Endothelial cell of umbilical vein (primary cell): ENCODE results near the gene ERICH6B. TPM values are rescaled to one million over a fixed set of nuclear protein-coding genes. Genes with fewer than 3 reads are reported as not detected.
A peak's percentile ranks its signal among the peaks of the same experiment; 100 is the strongest.

Experiments used
- BruUV-seq: library from RNA; stranded (reverse); fragments of 400-500 nt; replicated peaks from 2 replicates; lab custom pipeline; 2021; lab: Mats Ljungman, UMichigan
- CTCF ChIA-PET: fragments of 300-600, 350-600 bp; sonication (Branson Sonifier 250); formaldehyde crosslinking; loops from one replicate; lab custom pipeline; 2021; ENCODE audit warnings: antibody characterized with exemption, inconsistent platforms; lab: Charles Lee
- POLR2A ChIA-PET: fragments of 300-600, 350-600 bp; sonication (Branson Sonifier 250); formaldehyde crosslinking; loops from one replicate; lab custom pipeline; 2021; ENCODE audit warnings: antibody characterized with exemption, inconsistent platforms; lab: Charles Lee
- DNase-seq: peaks from one replicate; pipeline ENCODE4 v3.0.0-alpha.2; 2011; ENCODE audit warnings: low read depth, low spot score
- FAIRE-seq: peaks from 2 replicates; lab custom pipeline; 2011; peaks lifted over from hg19 to GRCh38; lab: Jason Lieb, UNC
- H2AFZ ChIP-seq: 2 replicates; pipeline ENCODE4 v1.6.0; 2012; ENCODE audit warnings: low read depth, low read length, control low read depth, inconsistent platforms
- H3K27ac ChIP-seq: 2 replicates; pipeline ENCODE4 v1.5.1; 2011; ENCODE audit warnings: low read depth, mild to moderate bottlenecking, control low read depth, low read length, moderate library complexity; ENCODE audit not compliant: insufficient read depth
- H3K27me3 ChIP-seq, 2 experiments: 2 replicates each; pipeline versions ENCODE4 v1.6.0 to v1.6.1; 2011; ENCODE audit warnings: low read length in 2 of 2, mixed read lengths in 1 of 2; ENCODE audit not compliant: control insufficient read depth in 2 of 2, insufficient read depth in 2 of 2
- H3K36me3 ChIP-seq, 2 experiments: 2 replicates in 1 of 2; 3 replicates in 1 of 2; pipeline ENCODE4 v1.5.1; 2011; ENCODE audit warnings: low read length in 2 of 2, mild to moderate bottlenecking in 1 of 2, moderate library complexity in 1 of 2; ENCODE audit not compliant: control insufficient read depth in 2 of 2, insufficient read depth in 2 of 2; ENCODE audit errors: extremely low read depth in 1 of 2
- H3K4me1 ChIP-seq: 3 replicates; pipeline ENCODE4 v1.5.1; 2011; ENCODE audit warnings: mild to moderate bottlenecking, low read length; ENCODE audit not compliant: control insufficient read depth, insufficient read depth; ENCODE audit errors: extremely low read depth
- H3K4me2 ChIP-seq: 2 replicates; pipeline ENCODE4 v1.6.1; 2011; ENCODE audit warnings: low read length, control low read depth, mixed read lengths; ENCODE audit not compliant: insufficient read depth
- H3K4me3 ChIP-seq, 3 experiments: fragments of 200-600 bp in 1 of 3; sonication (generic), shearing (Covaris generic) in 1 of 3; replicated peaks in 1 of 3; 2 replicates each; pipeline ENCODE4 v1.5.1; 2011 to 2016; ENCODE audit warnings: control low read depth in 3 of 3, low read length in 3 of 3, mild to moderate bottlenecking in 2 of 3, inconsistent platforms in 1 of 3, low read depth in 1 of 3, moderate library complexity in 1 of 3; ENCODE audit not compliant: insufficient read depth in 1 of 3
- H3K79me2 ChIP-seq: 2 replicates; pipeline ENCODE4 v1.6.0; 2012; ENCODE audit warnings: low read length, inconsistent platforms; ENCODE audit not compliant: control insufficient read depth, insufficient read depth
- H3K9ac ChIP-seq: replicated peaks from 2 replicates; pipeline ENCODE3; 2011; ENCODE audit warnings: low read length, control low read depth; ENCODE audit not compliant: insufficient read depth; ENCODE audit errors: extremely low read depth
- H3K9me1 ChIP-seq: replicated peaks from 3 replicates; pipeline ENCODE4 v1.6.0; 2011; ENCODE audit warnings: mild to moderate bottlenecking, low read length; ENCODE audit not compliant: control insufficient read depth, insufficient read depth; ENCODE audit errors: extremely low read depth
- H3K9me3 ChIP-seq: replicated peaks from 2 replicates; pipeline ENCODE4 v1.5.1; 2012; ENCODE audit warnings: low read length, inconsistent platforms; ENCODE audit not compliant: control insufficient read depth, insufficient read depth
- H4K20me1 ChIP-seq: replicated peaks from 2 replicates; pipeline ENCODE3; 2011; ENCODE audit warnings: mild to moderate bottlenecking, low read length; ENCODE audit not compliant: control insufficient read depth, insufficient read depth; ENCODE audit errors: extremely low read depth
- EZH2 ChIP-seq: IDR thresholded peaks from 2 replicates; pipeline ENCODE4 v1.6.1; 2012; ENCODE audit warnings: borderline replicate concordance, low read depth, mild to moderate bottlenecking, moderate library complexity, low read length, inconsistent platforms; ENCODE audit not compliant: severe bottlenecking
- FOS ChIP-seq: IDR thresholded peaks from 2 replicates; pipeline ENCODE4 v1.6.1; 2011; ENCODE audit warnings: mild to moderate bottlenecking, low read length, moderate library complexity, borderline replicate concordance; ENCODE audit not compliant: insufficient read depth
- GATA2 ChIP-seq: IDR thresholded peaks from 2 replicates; pipeline ENCODE4 v1.7.0; 2011; ENCODE audit warnings: low read depth, mild to moderate bottlenecking, moderate library complexity, mixed read lengths, low read length; ENCODE audit not compliant: insufficient read length, insufficient read depth
- JUN ChIP-seq: IDR thresholded peaks from 2 replicates; pipeline ENCODE4 v1.6.1; 2011; ENCODE audit warnings: borderline replicate concordance, low read depth; ENCODE audit not compliant: insufficient read length, insufficient read depth
- MYC ChIP-seq: IDR thresholded peaks from one replicate; pipeline ENCODE4 v1.6.1; 2011; ENCODE audit warnings: mild to moderate bottlenecking, low read depth, low read length
- POLR2A ChIP-seq: IDR thresholded peaks from 2 replicates; pipeline ENCODE4 v1.6.1; 2012; ENCODE audit warnings: low read depth, mild to moderate bottlenecking, control low read depth, low read length
- POLR2AphosphoS5 ChIP-seq: IDR thresholded peaks from 2 replicates; pipeline ENCODE4 v1.6.1; 2012; ENCODE audit warnings: low read depth, mild to moderate bottlenecking, control low read depth, low read length, moderate library complexity; ENCODE audit not compliant: insufficient read depth
- dilution Hi-C: fragments of 300-500 bp; cut with MboI; formaldehyde crosslinking; loops from one replicate; pipeline ENCODE4 v1.15.0; 2019; ENCODE audit warnings: low sequenced_read_pairs; ENCODE audit not compliant: extremely low pct_ligation_motif_present
- intact Hi-C: fragments of 100-400 bp; cut with micrococcal nuclease; formaldehyde crosslinking; loops from one replicate; pipeline ENCODE4 v1.10.0; 2022
- polyA plus RNA-seq, 4 experiments: library from polyadenylated mRNA; depleted of rRNA in 3 of 4; stranded (reverse) in 3 of 4; unstranded in 1 of 4; fragments of >200 nt; gene quantifications; 2 replicates each; pipeline versions ENCODE4 v1.2.1 to v1.2.3, GENCODE V29; 2011 to 2012; ENCODE audit warnings: missing spikeins in 1 of 4
- total RNA-seq: library from RNA; stranded (reverse); gene quantifications from 2 replicates; pipeline ENCODE4 v1.2.3, GENCODE V29; 2021
- TF ChIP-seq, protein P1 (sequence below): IDR thresholded peaks from 2 replicates; pipeline ENCODE4 v1.6.1; 2011; ENCODE audit not compliant: insufficient read depth, insufficient read length
- TF ChIP-seq, protein P2 (sequence below), 2 donors: IDR thresholded peaks; 1 replicate in 1 of 2; 2 replicates in 1 of 2; pipeline ENCODE4 v1.5.1; 2011; ENCODE audit warnings: low read length in 2 of 2, mild to moderate bottlenecking in 2 of 2, moderate library complexity in 2 of 2, control low read depth in 1 of 2, inconsistent platforms in 1 of 2, low read depth in 1 of 2; ENCODE audit not compliant: insufficient read depth in 1 of 2; ENCODE audit errors: extremely low read depth in 1 of 2

ERICH6B gene
- total and polyA plus RNA-seq, 2 donors (not counting 3 experiments of a cell fraction or from before 2014, with no cell fraction given), result not detected

DNA sequence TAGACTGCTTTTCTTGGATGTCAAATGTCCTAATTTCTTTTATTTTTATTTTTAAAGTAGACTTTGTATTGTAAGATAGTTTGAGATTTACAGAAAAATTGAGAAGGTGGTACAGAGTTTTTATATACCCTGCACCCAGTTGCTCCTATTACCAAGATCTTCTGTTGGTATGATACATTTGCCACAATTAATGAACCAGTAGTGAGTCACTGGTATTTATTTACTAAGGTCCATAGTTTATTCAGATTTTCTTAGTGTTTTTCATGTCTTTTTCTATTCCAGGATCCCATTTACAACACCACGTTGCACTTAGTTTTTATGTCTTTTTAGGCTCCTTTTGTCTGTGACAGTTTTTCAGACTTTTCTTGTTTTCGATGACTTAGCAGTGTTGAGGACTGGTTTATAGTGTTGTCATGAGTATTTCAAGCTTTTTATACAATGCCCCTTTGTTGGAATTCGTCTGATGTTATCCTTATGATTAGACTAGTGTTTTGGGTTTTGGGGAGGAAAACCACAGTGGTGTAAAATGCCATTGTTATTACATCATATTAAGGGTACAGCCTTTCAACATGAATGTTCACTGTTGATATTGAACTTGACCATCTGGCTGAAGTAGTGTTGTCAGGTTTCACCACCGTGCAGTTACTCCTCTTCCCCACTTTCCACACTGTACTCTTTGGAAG lies 114.9 kb downstream of the ERICH6B start:
- no peaks in the 10 kb centered on the region for H4K20me1 ChIP-seq
- dilution Hi-C loops, result no loop called here
- intact Hi-C loops, result loop anchor here (2.0 kb wide), 1 partner anchor 36 kb away; the partner anchor contains the start of gene COG3
- peaks cover 13 to 26% of the 10 kb centered on the region in 2 experiments for H3K36me3 ChIP-seq
- peaks cover 9% of the 10 kb centered on the region for H3K79me2 ChIP-seq
- no peaks in the 10 kb centered on the region for H3K9me3 ChIP-seq
- H3K4me3 ChIP-seq, result no peak overlapping the region
- H3K4me2 ChIP-seq, result peak overlapping the region; percentile 67
- no peaks in the 10 kb centered on the region for H3K27me3 ChIP-seq
- H3K27ac ChIP-seq, result peak overlapping the region; percentile 88
- DNase-seq, result peak; percentile 71
- no peak overlapping the region for H2AFZ ChIP-seq
- TF ChIP-seq EZH2 (no peak), POLR2A (no peak), MYC (no peak), JUN (peak; percentile 71), FOS (peak; percentile 45), GATA2 (peak; percentile 31), POLR2AphosphoS5 (peak; percentile 57)
- TF ChIP-seq, protein P1, sequence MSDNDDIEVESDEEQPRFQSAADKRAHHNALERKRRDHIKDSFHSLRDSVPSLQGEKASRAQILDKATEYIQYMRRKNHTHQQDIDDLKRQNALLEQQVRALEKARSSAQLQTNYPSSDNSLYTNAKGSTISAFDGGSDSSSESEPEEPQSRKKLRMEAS, result no peak
- TF ChIP-seq, protein P2, sequence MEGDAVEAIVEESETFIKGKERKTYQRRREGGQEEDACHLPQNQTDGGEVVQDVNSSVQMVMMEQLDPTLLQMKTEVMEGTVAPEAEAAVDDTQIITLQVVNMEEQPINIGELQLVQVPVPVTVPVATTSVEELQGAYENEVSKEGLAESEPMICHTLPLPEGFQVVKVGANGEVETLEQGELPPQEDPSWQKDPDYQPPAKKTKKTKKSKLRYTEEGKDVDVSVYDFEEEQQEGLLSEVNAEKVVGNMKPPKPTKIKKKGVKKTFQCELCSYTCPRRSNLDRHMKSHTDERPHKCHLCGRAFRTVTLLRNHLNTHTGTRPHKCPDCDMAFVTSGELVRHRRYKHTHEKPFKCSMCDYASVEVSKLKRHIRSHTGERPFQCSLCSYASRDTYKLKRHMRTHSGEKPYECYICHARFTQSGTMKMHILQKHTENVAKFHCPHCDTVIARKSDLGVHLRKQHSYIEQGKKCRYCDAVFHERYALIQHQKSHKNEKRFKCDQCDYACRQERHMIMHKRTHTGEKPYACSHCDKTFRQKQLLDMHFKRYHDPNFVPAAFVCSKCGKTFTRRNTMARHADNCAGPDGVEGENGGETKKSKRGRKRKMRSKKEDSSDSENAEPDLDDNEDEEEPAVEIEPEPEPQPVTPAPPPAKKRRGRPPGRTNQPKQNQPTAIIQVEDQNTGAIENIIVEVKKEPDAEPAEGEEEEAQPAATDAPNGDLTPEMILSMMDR (IDR thresholded peaks at IDR 0.05; ENCODE audit: extremely low read depth in 1 of 2, insufficient read depth in 1 of 2, low read depth in 1 of 2, low read length in 2 of 2), result no peak
- H3K9me1 ChIP-seq, result no peaks in the 10 kb centered on the region
- POLR2A ChIA-PET, result no interaction called here
- peaks cover 22% of the 10 kb centered on the region for H3K4me1 ChIP-seq
- CTCF ChIA-PET, result interaction anchor here (0.7 to 1.5 kb wide), 4 partner anchors 9 to 129 kb away, joined by 3 to 4 read pairs (median 4); partner anchors contain the start of gene COG3
- H3K9ac ChIP-seq, result peak overlapping the region; percentile 66
- TSS peak; percentile 91 for BruUV-seq
- FAIRE-seq, result peak; percentile 91
